Type B pancreatic cell (in vitro differentiated cells): ENCODE measurements around the gene ERBB2. TPM values are rescaled to one million over a fixed set of nuclear protein-coding genes. Genes with fewer than 3 reads are reported as not detected.
"Not testable (repeated sequence)": the region's sequence is repeated elsewhere in the genome, so short reads cannot be mapped to it uniquely, and the experiment has no call there.

Experiments
- DNase-seq: peaks from one replicate; pipeline ENCODE4 v3.0.0; 2021; ENCODE audit warnings: mixed read lengths; ENCODE audit not compliant: unreplicated experiment; ENCODE audit errors: extremely low spot score
- H3K27ac Mint-ChIP-seq: 2 replicates; pipeline ENCODE4 v1.8.0; 2021; ENCODE audit warnings: mild to moderate bottlenecking, mixed read lengths
- H3K27me3 Mint-ChIP-seq: 2 replicates; pipeline ENCODE4 v1.8.0; 2021; ENCODE audit warnings: mixed read lengths
- H3K36me3 Mint-ChIP-seq: 2 replicates; pipeline ENCODE4 v1.8.0; 2021; ENCODE audit warnings: mixed read lengths
- H3K4me1 Mint-ChIP-seq: one replicate; pipeline ENCODE4 v1.8.0; 2021; ENCODE audit warnings: mixed read lengths; ENCODE audit not compliant: unreplicated experiment
- H3K4me3 Mint-ChIP-seq: 2 replicates; pipeline ENCODE4 v1.8.0; 2021; ENCODE audit warnings: mild to moderate bottlenecking, mixed read lengths
- H3K9me3 Mint-ChIP-seq: 2 replicates; pipeline ENCODE4 v1.8.0; 2021; ENCODE audit warnings: mixed read lengths
- CTCF ChIP-seq: fragments of 200-600 bp; sonication (generic); conservative IDR thresholded peaks from 2 replicates; pipeline ENCODE4 v1.5.0; 2021; ENCODE audit warnings: antibody characterized with exemption, mild to moderate bottlenecking
- total RNA-seq: library from RNA; stranded (reverse); gene quantifications from 2 replicates; pipeline ENCODE4 v1.2.1, GENCODE V29; 2021; ENCODE audit warnings: low replicate concordance

Gene ERBB2
- total RNA-seq, 1 donor from 2014 or later, result 123 TPM

- no peak for TF ChIP-seq CTCF
- Mint-ChIP-seq H3K9me3 (no peaks in the 10 kb centered on the region), H3K36me3 (no peaks in the 10 kb centered on the region), H3K27ac (no peak overlapping the region), H3K4me3 (no peak overlapping the region), H3K4me1 (peaks cover 11% of the 10 kb centered on the region), H3K27me3 (peaks cover 33% of the 10 kb centered on the region)
- no peak for DNase-seq
Measured at GRCh38 chr17:39759204-39759603, 59.3 kb downstream of the ERBB2 start.

- H3K27ac Mint-ChIP-seq, result no peak overlapping the region
- DNase-seq, result no peak
Measured at GRCh38 chr17:39761861-39762496, 62.1 kb downstream of the ERBB2 start.

DNA sequence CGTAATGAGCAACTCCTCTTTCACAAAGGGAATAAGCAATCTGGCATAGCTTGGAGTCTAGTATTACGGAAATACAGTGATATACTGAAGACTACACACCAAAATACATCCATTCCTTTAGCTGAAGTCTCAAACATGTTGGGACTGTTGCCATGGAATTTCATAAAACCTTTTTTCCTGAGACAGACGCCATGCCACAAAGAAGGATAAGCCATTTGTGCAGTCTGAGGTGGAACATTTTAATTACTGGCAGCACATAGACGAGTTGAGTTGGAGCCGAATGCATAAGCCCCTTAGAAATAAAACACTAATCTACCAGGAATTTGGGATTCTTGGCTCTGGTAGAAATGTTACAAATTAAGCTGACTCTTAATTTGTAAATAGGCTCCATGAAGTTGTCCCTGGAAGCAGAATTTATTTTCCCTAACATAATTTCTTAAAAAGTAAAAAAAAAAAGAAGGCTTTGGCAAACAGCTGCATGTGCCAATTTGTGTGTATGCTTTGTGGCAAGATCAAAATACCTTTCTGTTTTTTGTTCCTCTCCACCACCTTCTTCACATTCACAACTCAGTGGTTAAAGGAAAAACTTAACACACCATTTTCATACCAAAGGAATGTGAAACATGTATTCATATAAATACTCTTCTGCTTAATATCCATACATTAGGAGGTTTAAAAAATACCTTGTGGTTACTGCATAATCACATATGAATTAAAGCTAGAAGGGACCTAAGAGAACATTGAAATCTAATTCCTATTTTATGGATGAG lies 63.4 kb downstream of the ERBB2 start:
- TF ChIP-seq CTCF, result no peak
- Mint-ChIP-seq H3K27ac (no peak overlapping the region), H3K4me1 (no peaks in the 10 kb centered on the region), H3K4me3 (no peak overlapping the region), H3K27me3 (peaks cover 21% of the 10 kb centered on the region), H3K9me3 (no peaks in the 10 kb centered on the region), H3K36me3 (no peaks in the 10 kb centered on the region)
- no peak for DNase-seq

More at GRCh38 chr17:39761861-39762496, 62.1 kb downstream of the ERBB2 start:
- Mint-ChIP-seq H3K27me3 (peaks cover 33% of the 10 kb centered on the region), H3K4me1 (no peaks in the 10 kb centered on the region), H3K9me3 (no peaks in the 10 kb centered on the region), H3K36me3 (no peaks in the 10 kb centered on the region), H3K4me3 (no peak overlapping the region)
- TF ChIP-seq CTCF, result no peak

DNA sequence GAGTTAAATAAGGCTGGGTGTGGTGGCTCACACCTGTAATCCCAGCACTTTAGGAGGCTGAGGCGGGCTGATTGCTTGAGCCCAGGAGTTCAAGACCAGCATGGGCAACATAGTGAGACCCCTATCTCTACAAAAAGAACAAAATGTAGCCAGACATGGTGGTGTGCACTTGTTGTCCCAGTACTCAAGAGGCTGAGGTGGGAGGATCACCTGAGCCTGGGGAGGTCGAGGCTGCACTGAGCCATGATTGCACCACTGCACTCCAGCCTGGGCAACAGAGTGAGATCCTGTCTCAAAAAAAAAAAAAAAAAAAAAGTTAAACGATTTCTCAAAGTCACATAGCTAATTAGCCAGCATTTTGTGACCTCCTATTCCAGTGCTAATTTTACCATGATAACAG lies 64.3 kb downstream of the ERBB2 start:
- not testable (repeated sequence) for H3K36me3 Mint-ChIP-seq, H3K4me3 Mint-ChIP-seq, H3K9me3 Mint-ChIP-seq, H3K4me1 Mint-ChIP-seq, DNase-seq, H3K27ac Mint-ChIP-seq
- H3K27me3 Mint-ChIP-seq, result peaks cover 13% of the 10 kb centered on the region

DNA sequence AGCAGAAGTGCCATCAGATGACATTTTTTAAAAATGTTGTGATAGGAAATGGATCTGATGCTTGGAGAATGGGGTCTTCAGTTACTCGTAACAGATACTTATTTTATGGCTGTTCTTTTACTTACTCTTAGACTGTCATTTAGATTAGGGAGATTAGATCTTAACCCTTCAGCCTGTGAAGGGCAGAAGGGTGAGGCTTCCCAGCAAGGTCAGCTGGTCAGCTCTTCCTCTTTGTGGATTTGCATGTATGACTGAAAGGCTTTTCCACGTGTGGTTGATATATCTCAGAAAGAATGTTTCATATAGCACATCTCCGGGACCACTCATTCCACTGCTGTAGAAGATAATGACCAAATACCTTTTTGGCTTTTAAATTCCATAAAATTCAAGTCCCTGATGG lies 65.3 kb downstream of the ERBB2 start:
- TF ChIP-seq CTCF, result no peak
- H3K4me1 Mint-ChIP-seq, result peaks cover 5% of the 10 kb centered on the region
- H3K9me3 Mint-ChIP-seq, result no peaks in the 10 kb centered on the region
- no peak for DNase-seq
- H3K27me3 Mint-ChIP-seq, result peaks cover 13% of the 10 kb centered on the region
- H3K27ac Mint-ChIP-seq, result no peak overlapping the region
- H3K4me3 Mint-ChIP-seq, result no peak overlapping the region
- H3K36me3 Mint-ChIP-seq, result no peaks in the 10 kb centered on the region

- TF ChIP-seq CTCF, result no peak
- DNase-seq, result no peak
- Mint-ChIP-seq H3K9me3 (no peaks in the 10 kb centered on the region), H3K4me3 (no peak overlapping the region), H3K27ac (no peak overlapping the region), H3K27me3 (peaks cover 13% of the 10 kb centered on the region), H3K4me1 (peaks cover 5% of the 10 kb centered on the region), H3K36me3 (no peaks in the 10 kb centered on the region)
Measured at GRCh38 chr17:39765766-39766165, 65.9 kb downstream of the ERBB2 start.
